ENCODE measurements around the gene GALR2. TPM values are rescaled to one million over a fixed set of nuclear protein-coding genes. Genes with fewer than 3 reads are reported as not detected.
"Not testable (repeated sequence)": the region's sequence is repeated elsewhere in the genome, so short reads cannot be mapped to it uniquely, and the experiment has no call there.

GALR2 gene
- total RNA-seq, 2 donors from 2014 or later = not detected

DNA sequence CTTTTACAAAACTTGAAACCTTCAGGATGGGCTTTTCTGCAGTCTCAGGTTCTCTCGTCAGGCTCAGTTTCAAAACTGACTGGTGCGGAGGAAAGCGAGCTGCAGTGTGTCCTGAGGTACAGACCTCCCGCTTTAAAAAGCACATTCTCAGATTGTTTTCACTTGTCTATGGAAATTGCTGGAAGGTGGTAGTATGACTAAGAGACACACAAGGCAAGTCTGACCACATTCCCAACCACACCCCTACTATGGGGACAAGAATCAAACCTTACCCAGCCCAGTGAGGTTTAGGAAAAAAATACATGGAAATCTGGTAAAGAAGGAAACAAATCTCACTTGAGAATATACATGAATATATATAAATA lies 20.5 kb upstream of the GALR2 start:
- no peak overlapping the region for H3K27ac ChIP-seq
- no peaks in the 10 kb centered on the region for H3K27me3 ChIP-seq
- no peaks in the 10 kb centered on the region for H3K9me3 ChIP-seq
- no peak for DNase-seq (ENCODE audit: low spot score)
- peaks cover 76% of the 10 kb centered on the region for H3K36me3 ChIP-seq
- TF ChIP-seq, protein P1, sequence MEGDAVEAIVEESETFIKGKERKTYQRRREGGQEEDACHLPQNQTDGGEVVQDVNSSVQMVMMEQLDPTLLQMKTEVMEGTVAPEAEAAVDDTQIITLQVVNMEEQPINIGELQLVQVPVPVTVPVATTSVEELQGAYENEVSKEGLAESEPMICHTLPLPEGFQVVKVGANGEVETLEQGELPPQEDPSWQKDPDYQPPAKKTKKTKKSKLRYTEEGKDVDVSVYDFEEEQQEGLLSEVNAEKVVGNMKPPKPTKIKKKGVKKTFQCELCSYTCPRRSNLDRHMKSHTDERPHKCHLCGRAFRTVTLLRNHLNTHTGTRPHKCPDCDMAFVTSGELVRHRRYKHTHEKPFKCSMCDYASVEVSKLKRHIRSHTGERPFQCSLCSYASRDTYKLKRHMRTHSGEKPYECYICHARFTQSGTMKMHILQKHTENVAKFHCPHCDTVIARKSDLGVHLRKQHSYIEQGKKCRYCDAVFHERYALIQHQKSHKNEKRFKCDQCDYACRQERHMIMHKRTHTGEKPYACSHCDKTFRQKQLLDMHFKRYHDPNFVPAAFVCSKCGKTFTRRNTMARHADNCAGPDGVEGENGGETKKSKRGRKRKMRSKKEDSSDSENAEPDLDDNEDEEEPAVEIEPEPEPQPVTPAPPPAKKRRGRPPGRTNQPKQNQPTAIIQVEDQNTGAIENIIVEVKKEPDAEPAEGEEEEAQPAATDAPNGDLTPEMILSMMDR (IDR thresholded peaks at IDR 0.05) = no peak
- H3K4me3 ChIP-seq = no peak overlapping the region
- peaks cover 0 to 8% of the 10 kb centered on the region in 2 donors for H3K4me1 ChIP-seq

DNA sequence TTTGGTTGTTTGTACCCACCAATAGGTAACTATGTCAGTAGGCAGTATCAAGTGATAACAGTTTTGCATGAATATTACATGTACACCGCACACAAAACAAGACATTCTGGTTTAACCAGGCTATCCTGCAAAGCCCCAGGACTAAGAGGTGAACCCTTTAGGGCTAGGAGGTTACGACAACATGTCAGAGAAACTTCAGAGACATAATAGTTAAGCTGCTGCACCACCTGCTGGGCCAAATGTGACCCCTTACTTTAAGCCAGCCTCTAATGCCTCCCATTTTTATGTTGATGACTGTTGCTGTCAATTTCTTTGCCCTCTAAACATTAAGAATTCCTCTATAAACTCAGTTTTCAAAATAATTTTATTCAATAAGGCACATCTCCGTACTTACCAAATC lies 17.7 kb upstream of the GALR2 start:
- TF ChIP-seq, protein P1 (IDR thresholded peaks at IDR 0.05) = no peak
- H3K27me3 ChIP-seq = no peaks in the 10 kb centered on the region
- H3K4me3 ChIP-seq = no peak overlapping the region
- H3K4me1 ChIP-seq = peaks cover 0 to 8% of the 10 kb centered on the region in 2 donors
- H3K27ac ChIP-seq = no peak overlapping the region
- H3K9me3 ChIP-seq = no peaks in the 10 kb centered on the region
- peaks cover 85% of the 10 kb centered on the region for H3K36me3 ChIP-seq
- no peak for DNase-seq (ENCODE audit: low spot score)

DNA sequence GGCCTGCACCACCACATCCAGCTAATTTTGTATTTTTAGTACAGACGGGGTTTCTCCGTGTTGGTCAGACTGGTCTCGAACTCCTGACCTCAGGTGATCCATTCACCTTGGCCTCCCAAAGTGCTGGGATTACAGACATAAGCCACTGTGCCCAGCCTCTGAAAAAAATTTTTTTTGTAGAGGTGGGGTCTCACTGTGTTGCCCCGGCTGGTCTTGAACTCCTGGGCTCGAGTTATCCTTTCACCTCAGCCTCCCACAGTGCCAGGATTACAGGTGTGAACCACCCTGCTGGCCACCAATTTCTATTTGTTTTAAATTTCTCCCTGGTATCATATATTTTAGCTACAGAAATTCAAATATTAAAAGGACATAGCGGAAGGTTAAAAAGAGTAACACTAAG lies 16.3 kb upstream of the GALR2 start:
- H3K27me3 ChIP-seq; DNase-seq (ENCODE audit: low spot score); H3K4me1 ChIP-seq; H3K4me3 ChIP-seq; H3K9me3 ChIP-seq; H3K27ac ChIP-seq: not testable (repeated sequence)
- peaks cover 92% of the 10 kb centered on the region for H3K36me3 ChIP-seq

DNA sequence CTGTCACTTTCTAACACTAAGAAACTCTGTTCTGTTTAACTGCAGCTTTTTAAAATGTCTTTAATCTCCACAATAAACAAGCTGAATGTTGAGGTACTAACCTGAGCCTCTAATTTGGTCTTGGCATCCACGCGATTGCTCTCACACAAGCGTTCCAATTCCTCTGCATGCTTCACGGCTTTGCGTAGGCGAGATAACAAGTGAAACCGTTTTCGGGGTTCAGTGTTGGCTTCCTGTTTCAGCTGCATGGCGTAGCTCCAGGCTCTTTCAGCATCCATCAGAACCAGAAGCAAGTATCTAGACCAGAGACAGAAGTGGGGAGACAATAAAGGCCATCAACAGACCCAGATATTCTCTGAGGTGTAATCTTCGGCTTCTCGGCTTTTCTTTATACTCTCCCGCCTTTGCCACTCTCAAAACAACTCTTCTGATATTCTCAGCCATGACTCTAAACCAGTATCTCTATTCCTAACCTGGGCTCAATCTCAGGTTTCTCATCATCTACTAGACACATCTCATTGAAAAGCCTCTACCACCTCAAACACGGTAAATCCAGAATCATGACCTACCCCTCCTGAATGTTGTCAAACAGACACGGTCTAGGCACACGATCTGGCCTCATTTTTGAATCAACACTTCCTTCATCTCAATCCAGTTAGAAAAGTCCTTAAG lies 10.6 kb upstream of the GALR2 start:
- H3K27me3 ChIP-seq = no peaks in the 10 kb centered on the region
- peaks cover 89% of the 10 kb centered on the region for H3K36me3 ChIP-seq
- DNase-seq (ENCODE audit: low spot score) = no peak
- H3K4me3 ChIP-seq = no peak overlapping the region
- H3K9me3 ChIP-seq = no peaks in the 10 kb centered on the region
- no peak overlapping the region for H3K27ac ChIP-seq
- TF ChIP-seq, protein P1 (IDR thresholded peaks at IDR 0.05) = no peak
- no peaks in the 10 kb centered on the region for H3K4me1 ChIP-seq

DNA sequence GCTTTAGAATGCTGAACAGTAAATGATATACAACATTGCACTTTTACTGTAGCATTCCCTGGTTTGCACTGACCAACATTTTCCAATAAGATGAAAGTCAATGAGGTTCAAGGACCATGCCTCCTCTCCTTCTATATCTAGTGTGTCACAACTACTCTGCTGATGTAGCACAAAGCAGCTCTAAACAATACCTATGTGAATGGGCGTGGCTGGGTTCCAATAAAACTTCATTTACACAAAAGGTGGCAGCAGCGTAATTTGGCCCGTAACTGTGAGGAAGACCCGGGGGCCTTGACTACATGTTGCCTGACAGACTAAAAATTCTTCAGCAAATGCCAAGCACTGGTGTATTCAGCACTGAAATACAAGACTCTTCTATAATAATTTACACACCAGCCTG lies 8.8 kb upstream of the GALR2 start:
- no peak overlapping the region for H3K27ac ChIP-seq
- DNase-seq (ENCODE audit: low spot score) = no peak
- H3K9me3 ChIP-seq = no peaks in the 10 kb centered on the region
- H3K4me3 ChIP-seq = no peak overlapping the region
- TF ChIP-seq, protein P1 (IDR thresholded peaks at IDR 0.05) = no peak
- peaks cover 76% of the 10 kb centered on the region for H3K36me3 ChIP-seq
- peaks cover 0 to 6% of the 10 kb centered on the region in 2 donors for H3K4me1 ChIP-seq
- H3K27me3 ChIP-seq = no peaks in the 10 kb centered on the region

DNA sequence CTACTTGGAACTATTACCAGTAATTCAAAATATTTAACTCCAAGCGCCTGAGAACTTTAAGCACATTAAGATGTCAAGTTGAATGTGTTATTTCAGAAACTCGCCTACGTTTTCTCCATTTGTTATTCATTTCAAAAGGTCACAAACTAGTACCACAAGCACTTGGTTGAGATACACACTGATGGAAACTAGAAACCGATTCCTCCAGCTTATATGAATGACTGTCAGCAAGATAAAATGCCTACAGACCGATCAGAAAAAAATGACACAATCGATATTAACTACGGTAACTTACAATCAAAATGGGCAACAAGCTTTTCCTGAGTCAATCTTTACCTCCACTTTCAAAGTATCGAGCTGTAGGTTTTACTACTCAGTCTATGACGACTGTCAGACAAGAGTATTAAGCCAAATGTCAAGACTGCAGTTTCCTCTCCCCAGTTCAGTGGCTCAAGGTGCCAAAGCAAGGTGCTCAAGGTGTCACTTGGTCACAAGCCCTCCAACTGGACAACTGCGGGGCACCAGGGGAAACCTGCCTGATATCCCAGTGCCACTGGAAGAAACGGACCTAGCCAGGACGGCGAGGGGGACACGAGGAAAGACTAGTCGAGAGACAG lies 2.9 kb upstream of the GALR2 start:
- H3K4me1 ChIP-seq = peaks cover 0 to 48% of the 10 kb centered on the region in 2 donors
- H3K27ac ChIP-seq = peak overlapping the region; percentile 62 to 81

More for the DNA sequence above, 2.9 kb upstream of the GALR2 start:
- TF ChIP-seq, protein P1 (IDR thresholded peaks at IDR 0.05) = no peak
- Histone ChIP-seq H3K4me3 (peak overlapping the region; percentile 78 to 85), H3K36me3 (peaks cover 21% of the 10 kb centered on the region), H3K27me3 (peaks cover 25 to 28% of the 10 kb centered on the region in 2 donors), H3K9me3 (no peaks in the 10 kb centered on the region)
- no peak for DNase-seq (ENCODE audit: low spot score)

Measured in right atrium auricular region (tissue), 2 donors.